Hematopoietic multipotent progenitor cell treated with erythropoietin and hydrocortisone succinate and interleukin-3 and kit ligand, for 15 days (in vitro differentiated cells): ENCODE data around the gene MUSK.

Experiments used
- DNase-seq: peaks from one replicate; pipeline ENCODE4 v3.0.0-alpha.2; 2015; ENCODE audit warnings: low spot score

Gene MUSK

DNA sequence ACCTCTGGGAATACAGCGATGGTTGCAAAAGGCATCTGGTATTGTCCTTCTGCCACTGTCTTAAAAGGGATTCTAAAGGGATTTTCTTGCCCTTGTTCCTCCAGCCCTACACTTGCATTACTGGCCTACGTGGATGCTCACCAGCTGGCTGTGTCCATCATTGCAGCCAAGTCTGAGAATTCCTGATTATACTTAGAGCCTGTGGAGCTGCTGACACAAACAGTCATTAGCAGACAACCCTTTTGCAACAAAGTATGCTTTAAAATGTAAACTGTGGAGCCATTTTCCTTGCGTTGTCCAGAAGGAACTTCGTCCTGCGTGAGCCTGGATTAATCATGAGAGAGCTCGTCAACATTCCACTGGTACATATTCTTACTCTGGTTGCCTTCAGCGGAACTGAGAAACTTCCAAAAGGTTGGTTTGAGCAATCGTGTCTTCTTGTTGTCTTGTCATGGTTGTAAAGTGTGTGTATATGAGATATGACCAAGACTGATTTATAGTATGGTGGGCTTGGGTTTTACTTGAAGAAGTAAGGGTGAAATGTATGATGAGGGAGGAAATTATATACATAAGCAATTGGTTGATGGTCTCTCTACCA lies at the start of gene MUSK:
TSS of gene MUSK (plus strand) at position 222 of the 598 bp plus-strand sequence. CDS start at position 336, 114 bp downstream.
- DNase-seq, result no peak

GRCh38 chr9:110619831-110620230 lies 48.8 kb upstream of the MUSK start:
- DNase-seq, result no peak

GRCh38 chr9:110620726-110621125 lies 47.9 kb upstream of the MUSK start:
- no peak for DNase-seq

DNA sequence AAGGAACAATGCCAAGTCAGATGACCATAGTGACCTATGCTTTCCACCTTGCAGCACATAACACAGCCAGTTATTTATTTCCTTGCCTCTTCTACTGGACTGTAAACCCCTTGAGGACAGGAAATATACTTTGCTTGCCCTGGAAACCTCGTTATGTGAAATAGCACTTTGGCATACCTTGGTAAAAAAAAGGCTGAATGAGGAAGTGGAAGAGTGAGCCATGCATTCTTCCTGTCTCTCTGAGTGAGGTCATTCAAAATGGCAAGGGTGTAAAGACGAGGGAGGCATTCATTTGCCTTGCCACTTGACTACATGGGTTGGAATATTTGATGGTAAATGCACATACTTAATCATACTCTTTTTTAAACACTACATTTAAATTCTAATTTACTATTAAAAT lies 46.2 kb upstream of the MUSK start:
- DNase-seq, result no peak

GRCh38 chr9:110623462-110624025 lies 45.0 kb upstream of the MUSK start:
- peak; percentile 34 for DNase-seq

DNA sequence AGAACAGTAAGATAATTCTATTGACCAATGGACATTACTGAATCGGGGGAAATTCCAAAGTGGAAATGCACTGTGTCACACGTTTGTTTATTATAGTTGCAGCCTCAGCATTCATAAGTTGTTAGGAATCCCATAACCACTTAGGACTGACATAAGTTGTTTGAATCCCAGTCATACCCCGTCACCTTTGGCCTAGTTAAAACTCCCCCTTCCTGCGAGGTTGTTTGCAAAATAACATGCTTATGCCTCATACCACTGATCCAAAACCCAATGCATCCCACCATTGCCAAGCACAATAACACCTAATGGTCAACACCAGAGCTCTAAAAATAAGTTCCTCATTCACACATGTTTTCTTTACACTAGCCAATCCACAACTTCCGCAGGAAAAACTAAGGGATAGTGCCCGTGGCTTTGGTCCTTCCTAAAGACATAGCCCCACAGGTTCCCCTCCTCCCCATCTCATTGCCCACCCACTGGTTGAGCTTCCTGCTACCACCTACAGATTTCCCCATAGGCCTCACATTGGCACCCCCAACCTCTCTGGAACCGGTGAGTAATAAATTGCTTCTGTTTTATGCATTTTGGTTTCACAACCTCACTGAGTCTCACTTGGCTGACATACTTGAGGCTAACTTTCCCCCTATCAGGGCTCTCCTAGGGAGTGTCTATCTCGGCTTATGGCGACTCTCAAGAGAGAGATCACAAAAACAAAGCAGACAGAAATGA lies 42.3 kb upstream of the MUSK start:
- no peak for DNase-seq

GRCh38 chr9:110635589-110635988 lies 33.0 kb upstream of the MUSK start:
- no peak for DNase-seq

GRCh38 chr9:110638381-110638954 lies 30.1 kb upstream of the MUSK start:
- DNase-seq, result no peak

- DNase-seq, result no peak
Observed at GRCh38 chr9:110640736-110641135, 27.9 kb upstream of the MUSK start.

DNA sequence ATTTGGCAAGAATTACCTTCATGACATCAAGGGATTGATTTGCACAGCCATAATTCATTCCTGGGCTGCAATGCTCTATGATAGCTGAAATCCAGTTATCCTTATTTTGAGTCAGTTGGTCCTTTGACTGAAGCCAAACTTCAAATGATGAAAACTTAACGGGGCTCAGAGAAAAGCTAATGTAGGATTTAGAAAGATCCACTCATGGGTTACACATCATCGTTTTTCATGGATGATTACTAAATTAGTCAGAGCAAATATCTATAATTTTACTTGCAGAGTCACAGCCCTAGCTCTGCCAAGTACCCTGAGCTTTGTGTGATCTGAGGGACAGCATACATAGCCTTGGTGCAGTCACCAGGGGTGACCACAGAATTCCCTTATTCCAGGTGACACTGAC lies 27.3 kb upstream of the MUSK start:
- DNase-seq, result no peak

DNA sequence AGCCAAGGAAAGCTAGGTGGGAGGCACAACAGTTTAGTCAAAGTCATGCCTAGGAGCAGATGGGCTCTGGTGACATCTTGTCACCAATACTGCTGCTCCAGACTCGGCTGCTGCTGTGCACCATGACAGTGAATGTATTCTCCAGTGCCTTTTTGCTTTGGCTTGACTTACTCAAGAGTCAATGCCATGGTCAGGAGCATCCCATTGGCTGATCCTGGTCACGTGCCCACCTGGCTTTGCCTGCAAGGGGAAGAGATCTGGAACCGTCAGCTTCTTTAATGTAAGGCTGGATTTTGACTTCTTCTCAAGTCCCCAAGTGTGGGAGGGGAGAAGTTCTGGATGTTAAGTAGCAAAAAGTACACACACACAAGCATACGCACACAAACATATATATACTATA lies 19.9 kb upstream of the MUSK start:
- DNase-seq, result no peak

DNA sequence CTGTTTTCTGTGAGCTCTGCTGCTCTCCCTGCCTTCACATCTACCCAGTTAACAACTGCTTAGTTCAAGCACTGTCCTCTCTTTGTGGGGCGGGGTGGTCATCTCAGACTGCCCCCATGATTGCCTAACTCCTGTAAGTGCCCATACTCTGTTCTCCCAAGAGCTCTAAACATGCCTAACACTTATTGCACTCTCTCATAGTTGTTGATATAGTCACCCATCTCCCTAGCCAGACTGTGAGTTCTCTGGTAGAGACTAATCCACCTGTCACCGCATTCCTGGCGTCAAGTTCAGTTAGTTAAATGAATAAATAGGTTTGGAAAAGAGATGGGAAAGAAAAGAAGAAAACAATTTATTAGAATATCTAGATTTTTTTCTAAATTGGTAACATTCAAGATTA lies 18.3 kb upstream of the MUSK start:
- DNase-seq, result no peak

GRCh38 chr9:110650991-110651411 lies 17.6 kb upstream of the MUSK start:
- no peak for DNase-seq

DNA sequence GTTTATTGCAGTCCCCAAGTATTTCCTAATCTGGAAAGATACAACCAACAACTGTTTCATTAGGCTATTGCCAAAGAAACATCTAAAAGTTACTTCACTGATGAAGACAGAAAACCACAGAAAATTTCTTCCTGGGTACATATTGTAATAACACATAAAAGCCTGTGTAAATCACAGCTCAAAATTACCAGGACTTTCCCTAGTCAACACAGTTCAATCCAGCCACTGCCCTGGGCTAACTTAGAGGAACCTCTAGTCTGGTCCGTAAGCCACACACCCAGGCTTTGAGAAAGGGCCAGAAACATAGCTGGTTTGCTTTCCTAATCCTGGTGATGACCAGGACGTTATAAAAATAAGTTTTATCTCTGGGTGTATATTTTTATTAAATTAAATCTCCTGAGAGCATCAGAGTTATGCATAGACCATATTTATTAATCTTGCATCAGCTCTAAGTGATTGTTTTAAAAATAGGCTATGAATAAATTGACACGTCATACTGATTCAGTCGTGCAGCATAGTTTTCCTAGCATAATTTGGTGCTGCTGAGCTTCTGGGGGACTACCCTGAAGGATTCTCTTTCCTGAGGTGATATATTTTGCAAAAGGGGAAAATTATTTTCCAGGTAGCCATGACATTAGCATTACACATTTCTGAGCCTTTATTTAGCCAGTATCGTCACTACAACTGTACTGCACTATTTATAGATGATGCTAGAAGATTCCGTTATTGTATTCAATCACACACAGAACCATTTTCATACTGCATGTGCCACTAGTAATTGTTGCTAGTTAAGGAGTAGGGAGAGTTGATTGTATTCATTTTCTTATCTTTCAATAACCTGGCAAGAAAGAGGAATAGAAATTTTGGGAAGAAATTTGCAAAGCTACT lies 12.6 kb upstream of the MUSK start:
- DNase-seq, result no peak

DNA sequence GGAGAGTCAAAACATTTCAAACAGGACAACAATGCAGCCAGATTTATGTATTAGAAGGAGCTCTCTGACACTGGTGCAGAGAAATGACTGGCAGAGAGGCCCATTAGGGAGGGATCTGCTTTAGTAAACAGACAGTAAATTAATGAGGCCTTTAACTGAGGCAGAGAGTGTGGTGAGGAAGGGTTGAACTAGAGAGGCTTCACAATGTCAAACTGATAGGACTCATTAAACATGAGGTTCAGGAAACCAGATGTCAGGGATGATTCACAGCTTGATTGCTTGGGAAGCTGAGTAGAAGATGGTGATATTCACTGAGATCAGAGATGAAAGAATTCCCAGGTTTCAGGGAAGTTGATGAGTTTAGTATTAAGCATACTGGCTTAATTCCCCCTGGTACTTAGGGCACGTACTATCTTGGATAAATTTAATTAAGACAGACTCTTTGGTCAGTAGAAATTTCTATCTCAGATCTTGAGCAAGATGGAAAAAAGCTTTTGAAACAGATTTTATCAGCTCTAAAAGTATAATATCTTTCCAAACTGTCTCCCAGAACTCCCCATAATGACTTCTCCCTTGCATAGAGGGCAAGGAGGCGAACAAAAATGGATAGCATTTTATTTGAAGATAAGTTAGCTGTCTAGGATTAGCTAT lies 8.6 kb upstream of the MUSK start:
- no peak for DNase-seq

GRCh38 chr9:110669433-110669832 lies 842 bp downstream of the MUSK start:
- no peak for DNase-seq

DNA sequence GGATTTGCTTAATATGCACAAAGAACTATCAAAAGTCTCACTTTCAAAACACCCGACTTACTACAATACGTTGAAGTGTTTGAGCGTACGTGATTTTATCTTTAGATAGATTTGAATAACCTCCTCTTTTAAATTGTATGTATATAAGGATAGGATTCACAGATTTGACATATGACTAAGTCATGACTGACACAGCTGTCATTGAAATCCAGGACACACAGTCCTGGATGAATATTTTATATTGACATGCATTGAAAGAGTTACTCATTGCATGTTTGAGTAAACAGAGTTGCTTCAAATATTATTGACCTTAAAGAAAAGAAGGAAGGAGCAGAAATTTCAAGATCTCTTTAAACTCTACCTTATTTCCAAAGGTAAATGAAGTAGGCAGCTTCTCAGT lies 3.3 kb downstream of the MUSK start:
- DNase-seq, result no peak

DNA sequence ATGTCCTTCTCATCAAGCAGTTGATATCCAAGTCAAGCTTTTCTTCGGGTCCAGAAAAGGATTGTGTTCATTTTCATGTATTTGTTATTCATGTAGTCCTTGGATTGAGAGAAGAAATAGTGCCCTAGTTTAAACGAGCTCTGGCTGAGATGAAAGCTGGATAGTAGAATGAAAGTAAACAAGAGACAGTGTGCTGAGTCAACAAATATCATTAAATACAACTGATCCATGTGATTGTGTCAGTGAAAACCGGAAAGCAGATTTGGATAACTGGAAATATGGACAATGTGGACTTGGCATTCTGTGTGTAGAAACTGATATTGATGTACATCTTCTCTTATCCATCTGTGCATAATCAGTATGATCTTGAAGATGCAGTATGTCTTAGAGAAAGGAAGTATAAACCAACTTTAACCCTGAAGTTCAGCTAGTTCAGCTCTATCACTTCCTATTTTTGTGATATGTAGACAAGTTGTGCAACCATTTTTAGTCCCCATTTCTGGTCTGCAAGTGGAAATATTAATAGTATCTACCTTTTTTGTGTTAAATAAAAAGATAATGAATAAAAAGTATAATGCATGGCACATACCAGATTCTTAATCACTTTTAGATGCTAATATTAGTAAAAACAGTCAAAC lies 4.4 kb downstream of the MUSK start:
- DNase-seq, result no peak

DNA sequence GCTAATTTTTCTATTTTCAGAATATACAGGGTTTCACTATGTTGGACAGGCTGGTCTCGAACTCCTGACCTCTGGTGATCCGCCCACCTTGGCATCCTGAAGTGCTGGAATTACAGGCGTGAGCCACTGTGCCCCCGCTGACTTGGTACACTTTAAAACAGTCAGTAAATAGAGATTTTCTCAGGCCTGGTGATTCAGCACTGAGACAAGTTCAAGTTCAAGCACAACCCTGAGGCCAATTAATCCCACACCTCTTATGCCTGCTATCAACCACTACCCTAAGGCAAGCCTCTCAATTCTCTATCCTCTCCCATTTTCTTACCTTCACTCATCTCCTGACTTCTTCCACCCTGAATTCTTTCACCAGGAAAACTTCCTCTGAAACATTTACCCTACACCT lies 18.9 kb downstream of the MUSK start:
- DNase-seq, result no peak

DNA sequence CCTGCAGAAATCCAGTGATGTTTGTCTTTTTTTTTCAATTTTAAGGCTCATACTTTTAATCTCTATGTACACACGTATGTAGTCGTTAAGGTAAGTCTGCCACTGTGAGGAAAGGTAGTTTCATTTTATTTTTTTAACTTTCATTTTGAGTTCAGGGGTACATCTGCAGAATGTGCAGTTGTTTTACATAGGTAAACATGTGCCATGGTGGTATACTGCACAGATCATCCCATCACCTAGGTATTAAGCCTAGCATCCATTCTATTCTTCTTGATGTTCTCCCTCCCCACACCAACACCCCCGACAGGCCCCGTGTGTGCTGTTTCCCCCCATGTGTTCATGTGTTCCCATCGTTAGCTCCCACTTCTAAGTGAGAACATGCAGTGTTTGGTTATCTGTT lies 19.7 kb downstream of the MUSK start:
- DNase-seq, result no peak

- no peak for DNase-seq
Observed at GRCh38 chr9:110691002-110691549, 22.5 kb downstream of the MUSK start.
